Panc1 (cell line): ENCODE data around the gene FBXO10. TPM values are rescaled to one million over a fixed set of nuclear protein-coding genes. Genes with fewer than 3 reads are reported as not detected.

Source experiments
- ATAC-seq: fragments of 200-7000 bp; cut with Tn5 transposase; 2 replicates; pipeline ENCODE4 v1.9.1; 2020; ENCODE audit warnings: mild to moderate bottlenecking, moderate library complexity
- BruUV-seq: library from RNA; stranded (reverse); fragments of 400-500 nt; replicated peaks from 2 replicates; lab custom pipeline; 2021; lab: Mats Ljungman, UMichigan
- CTCF ChIA-PET: fragments of 300-600 bp; sonication (Branson Sonifier 250); formaldehyde crosslinking; loops from one replicate; lab custom pipeline; 2022; ENCODE audit warnings: antibody characterized with exemption; lab: Charles Lee
- POLR2A ChIA-PET: fragments of 300-600 bp; sonication (Branson Sonifier 250); formaldehyde crosslinking; loops from one replicate; lab custom pipeline; 2022; ENCODE audit warnings: antibody characterized with exemption; lab: Charles Lee
- DNase-seq: peaks from one replicate; pipeline ENCODE4 v3.0.0-alpha.2; 2010; ENCODE audit warnings: low read depth, low spot score
- H3K27ac ChIP-seq: 2 replicates; pipeline ENCODE4 v1.5.1; 2011; ENCODE audit warnings: mild to moderate bottlenecking, low read length, inconsistent platforms
- H3K27me3 ChIP-seq: fragments of 200-500 bp; sonication (Bioruptor generic); 2 replicates; pipeline ENCODE4 v1.6.0; 2014; ENCODE audit warnings: low read length, inconsistent platforms; ENCODE audit not compliant: control insufficient read depth, insufficient read depth
- H3K36me3 ChIP-seq: fragments of 200-500 bp; sonication (Bioruptor generic); 2 replicates; pipeline ENCODE4 v1.5.1; 2014; ENCODE audit warnings: inconsistent platforms, mild to moderate bottlenecking, low read length, moderate library complexity; ENCODE audit not compliant: control insufficient read depth, insufficient read depth
- H3K4me1 ChIP-seq: 2 replicates; pipeline ENCODE4 v1.5.1; 2011; ENCODE audit warnings: inconsistent platforms, mild to moderate bottlenecking, low read length, moderate library complexity; ENCODE audit not compliant: control insufficient read depth, insufficient read depth
- H3K4me3 ChIP-seq, 2 experiments: 2 replicates each; pipeline ENCODE4 v1.5.1; 2011 to 2012; ENCODE audit warnings: low read depth in 2 of 2, low read length in 2 of 2, mild to moderate bottlenecking in 2 of 2, inconsistent platforms in 1 of 2, moderate library complexity in 1 of 2
- H3K9me3 ChIP-seq: fragments of 200-500 bp; sonication (Bioruptor generic); 2 replicates; pipeline ENCODE4 v1.5.1; 2014; ENCODE audit warnings: low read depth, mild to moderate bottlenecking, inconsistent platforms, low read length, moderate library complexity; ENCODE audit not compliant: control insufficient read depth, insufficient read depth
- POLR2AphosphoS5 ChIP-seq: IDR thresholded peaks from 2 replicates; pipeline ENCODE4 v1.6.1; 2012; ENCODE audit warnings: mild to moderate bottlenecking, low read depth, low read length, moderate library complexity
- SIN3A ChIP-seq: IDR thresholded peaks from 2 replicates; pipeline ENCODE4 v1.6.1; 2012; ENCODE audit warnings: low read depth, mild to moderate bottlenecking, low read length, moderate library complexity, borderline replicate concordance; ENCODE audit not compliant: insufficient read depth
- TCF7L2 ChIP-seq: IDR thresholded peaks from 2 replicates; pipeline ENCODE4 v1.6.1; 2011; ENCODE audit warnings: mild to moderate bottlenecking, low read depth, low read length, inconsistent platforms
- in situ Hi-C: cut with HindIII; loops from 2 replicates; pipeline ENCODE4 v1.10.0; 2016; ENCODE audit warnings: low sequenced_read_pairs, low pct_unique_long_range_greater_than_20kb
- intact Hi-C: fragments of 100-400 bp; cut with micrococcal nuclease; formaldehyde crosslinking; loops from one replicate; pipeline ENCODE4 v1.10.0; 2022; ENCODE audit not compliant: unreplicated experiment
- total RNA-seq: library from RNA; stranded (reverse); gene quantifications from one replicate; pipeline ENCODE4 v1.2.1, GENCODE V29; 2021; ENCODE audit not compliant: unreplicated experiment
- TF ChIP-seq, protein P1 (sequence below): fragments of 450-650 bp; IDR thresholded peaks from 2 replicates; pipeline ENCODE4 v1.5.1; 2017; ENCODE audit warnings: mild to moderate bottlenecking
- TF ChIP-seq, protein P2 (sequence below), 2 experiments: IDR thresholded peaks; 2 replicates each; pipeline ENCODE4 v1.6.1; 2011 to 2012; ENCODE audit warnings: low read depth in 2 of 2, control low read depth in 1 of 2, low read length in 1 of 2, mild to moderate bottlenecking in 1 of 2, moderate library complexity in 1 of 2; ENCODE audit not compliant: insufficient read depth in 1 of 2

The FBXO10 gene
- total RNA-seq, 1 experiment from 2014 or later = 39.8 TPM

DNA sequence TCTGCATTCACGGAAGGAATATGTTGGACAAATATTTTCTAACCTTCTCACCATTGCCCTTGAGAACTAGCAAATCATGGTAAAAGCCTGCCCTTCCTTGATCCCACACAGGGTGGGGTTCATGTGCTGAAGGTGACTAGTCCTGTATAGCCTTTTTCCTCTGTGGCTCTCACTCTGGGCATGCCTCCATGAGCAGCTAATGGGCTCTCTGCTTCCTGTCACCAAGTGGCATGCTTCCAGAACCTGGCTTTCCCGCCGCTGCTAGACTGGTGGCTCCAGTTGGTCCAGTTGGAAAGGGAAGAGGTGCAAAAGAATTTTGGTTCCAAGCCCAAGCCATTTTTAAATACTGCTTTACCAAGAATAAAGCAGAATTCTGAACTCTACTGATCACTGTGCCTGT is 35.5 kb downstream of the FBXO10 start:
- DNase-seq = no peak
- no peak for ATAC-seq
- intact Hi-C loops (no loop called here), in situ Hi-C loops (no loop called here)
- POLR2A ChIA-PET = no interaction called here
- H3K27me3 ChIP-seq = no peaks in the 10 kb centered on the region
- no peak overlapping the region for H3K4me3 ChIP-seq
- no TSS peak for BruUV-seq
- H3K36me3 ChIP-seq = peaks cover 3% of the 10 kb centered on the region; the same call in 1 of the 2 replicates
- H3K27ac ChIP-seq = no peak overlapping the region
- no peaks in the 10 kb centered on the region for H3K4me1 ChIP-seq
- CTCF ChIA-PET = no interaction called here
- TF ChIP-seq POLR2AphosphoS5 = no peak
- TF ChIP-seq, protein P1, sequence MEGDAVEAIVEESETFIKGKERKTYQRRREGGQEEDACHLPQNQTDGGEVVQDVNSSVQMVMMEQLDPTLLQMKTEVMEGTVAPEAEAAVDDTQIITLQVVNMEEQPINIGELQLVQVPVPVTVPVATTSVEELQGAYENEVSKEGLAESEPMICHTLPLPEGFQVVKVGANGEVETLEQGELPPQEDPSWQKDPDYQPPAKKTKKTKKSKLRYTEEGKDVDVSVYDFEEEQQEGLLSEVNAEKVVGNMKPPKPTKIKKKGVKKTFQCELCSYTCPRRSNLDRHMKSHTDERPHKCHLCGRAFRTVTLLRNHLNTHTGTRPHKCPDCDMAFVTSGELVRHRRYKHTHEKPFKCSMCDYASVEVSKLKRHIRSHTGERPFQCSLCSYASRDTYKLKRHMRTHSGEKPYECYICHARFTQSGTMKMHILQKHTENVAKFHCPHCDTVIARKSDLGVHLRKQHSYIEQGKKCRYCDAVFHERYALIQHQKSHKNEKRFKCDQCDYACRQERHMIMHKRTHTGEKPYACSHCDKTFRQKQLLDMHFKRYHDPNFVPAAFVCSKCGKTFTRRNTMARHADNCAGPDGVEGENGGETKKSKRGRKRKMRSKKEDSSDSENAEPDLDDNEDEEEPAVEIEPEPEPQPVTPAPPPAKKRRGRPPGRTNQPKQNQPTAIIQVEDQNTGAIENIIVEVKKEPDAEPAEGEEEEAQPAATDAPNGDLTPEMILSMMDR = no peak
- TF ChIP-seq TCF7L2 = no peak
- TF ChIP-seq, protein P2, sequence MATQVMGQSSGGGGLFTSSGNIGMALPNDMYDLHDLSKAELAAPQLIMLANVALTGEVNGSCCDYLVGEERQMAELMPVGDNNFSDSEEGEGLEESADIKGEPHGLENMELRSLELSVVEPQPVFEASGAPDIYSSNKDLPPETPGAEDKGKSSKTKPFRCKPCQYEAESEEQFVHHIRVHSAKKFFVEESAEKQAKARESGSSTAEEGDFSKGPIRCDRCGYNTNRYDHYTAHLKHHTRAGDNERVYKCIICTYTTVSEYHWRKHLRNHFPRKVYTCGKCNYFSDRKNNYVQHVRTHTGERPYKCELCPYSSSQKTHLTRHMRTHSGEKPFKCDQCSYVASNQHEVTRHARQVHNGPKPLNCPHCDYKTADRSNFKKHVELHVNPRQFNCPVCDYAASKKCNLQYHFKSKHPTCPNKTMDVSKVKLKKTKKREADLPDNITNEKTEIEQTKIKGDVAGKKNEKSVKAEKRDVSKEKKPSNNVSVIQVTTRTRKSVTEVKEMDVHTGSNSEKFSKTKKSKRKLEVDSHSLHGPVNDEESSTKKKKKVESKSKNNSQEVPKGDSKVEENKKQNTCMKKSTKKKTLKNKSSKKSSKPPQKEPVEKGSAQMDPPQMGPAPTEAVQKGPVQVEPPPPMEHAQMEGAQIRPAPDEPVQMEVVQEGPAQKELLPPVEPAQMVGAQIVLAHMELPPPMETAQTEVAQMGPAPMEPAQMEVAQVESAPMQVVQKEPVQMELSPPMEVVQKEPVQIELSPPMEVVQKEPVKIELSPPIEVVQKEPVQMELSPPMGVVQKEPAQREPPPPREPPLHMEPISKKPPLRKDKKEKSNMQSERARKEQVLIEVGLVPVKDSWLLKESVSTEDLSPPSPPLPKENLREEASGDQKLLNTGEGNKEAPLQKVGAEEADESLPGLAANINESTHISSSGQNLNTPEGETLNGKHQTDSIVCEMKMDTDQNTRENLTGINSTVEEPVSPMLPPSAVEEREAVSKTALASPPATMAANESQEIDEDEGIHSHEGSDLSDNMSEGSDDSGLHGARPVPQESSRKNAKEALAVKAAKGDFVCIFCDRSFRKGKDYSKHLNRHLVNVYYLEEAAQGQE (IDR thresholded peaks at IDR 0.05; ENCODE audit: insufficient read depth in 1 of 2, low read depth in 2 of 2, low read length in 1 of 2) = no peak
- TF ChIP-seq SIN3A = no peak
- no peaks in the 10 kb centered on the region for H3K9me3 ChIP-seq

DNA sequence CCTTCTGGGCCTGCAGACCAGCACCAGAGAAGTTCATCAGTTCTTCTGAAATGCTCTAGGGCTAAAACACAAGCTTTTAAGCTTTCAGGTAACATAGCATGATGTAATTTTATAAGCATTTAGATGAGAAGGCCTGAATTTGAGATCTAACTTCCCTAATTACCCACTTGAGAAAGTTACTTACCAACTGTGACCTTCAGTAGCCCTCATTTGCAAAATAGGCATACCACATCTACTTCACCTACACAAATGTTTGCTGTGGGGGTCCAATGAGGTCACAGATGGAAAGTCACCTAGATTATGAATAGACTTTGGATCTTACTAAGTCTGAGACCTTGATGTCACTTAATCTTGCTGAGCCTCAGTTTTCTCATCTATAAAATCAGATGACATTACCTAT is 36.5 kb downstream of the FBXO10 start:
- no peak overlapping the region for H3K27ac ChIP-seq
- H3K4me1 ChIP-seq = no peaks in the 10 kb centered on the region
- BruUV-seq = no TSS peak
- no peaks in the 10 kb centered on the region for H3K9me3 ChIP-seq
- TF ChIP-seq, protein P1 = no peak
- no peak for TF ChIP-seq SIN3A
- TF ChIP-seq POLR2AphosphoS5 = no peak
- TF ChIP-seq TCF7L2 = no peak
- TF ChIP-seq, protein P2 (IDR thresholded peaks at IDR 0.05; ENCODE audit: insufficient read depth in 1 of 2, low read depth in 2 of 2, low read length in 1 of 2) = no peak
- H3K4me3 ChIP-seq = no peak overlapping the region
- in situ Hi-C loops = no loop called here
- H3K27me3 ChIP-seq = no peaks in the 10 kb centered on the region
- CTCF ChIA-PET = no interaction called here
- peaks cover 3% of the 10 kb centered on the region; the same call in 1 of the 2 replicates for H3K36me3 ChIP-seq
- DNase-seq (no peak), ATAC-seq (no peak)
- intact Hi-C loops = no loop called here
- POLR2A ChIA-PET = no interaction called here
